ENCODE measurements around the gene NLK. TPM values are rescaled to one million over a fixed set of nuclear protein-coding genes. Genes with fewer than 3 reads are reported as not detected.

NLK gene
- total RNA-seq, 1 donor from 2014 or later: 17.5 TPM

DNA sequence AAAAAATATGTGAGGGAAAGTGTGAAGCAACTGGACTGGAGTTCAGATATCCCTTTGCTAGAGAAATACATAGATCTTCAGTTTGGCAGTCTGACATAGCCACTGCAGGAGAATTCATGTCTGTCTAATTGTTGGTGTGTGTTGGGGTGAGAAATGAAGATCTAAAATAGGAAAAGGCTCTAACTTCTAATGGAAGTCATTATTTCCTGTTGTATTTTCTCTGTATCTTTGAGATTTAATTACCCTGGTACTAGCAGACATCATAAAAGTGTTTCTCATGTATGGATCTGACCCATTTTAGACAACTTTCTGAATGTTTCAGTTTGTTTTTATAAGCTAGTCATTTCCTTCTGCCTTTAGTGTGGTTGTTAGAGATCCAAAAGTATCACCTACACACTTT is 128.3 kb downstream of the NLK start:
- no peak overlapping the region for H3K4me3 Mint-ChIP-seq (ENCODE audit: unreplicated experiment)
- peaks cover 33% of the 10 kb centered on the region for H3K36me3 Mint-ChIP-seq (ENCODE audit: unreplicated experiment)
- H3K27ac Mint-ChIP-seq (ENCODE audit: unreplicated experiment): peak overlapping the region; percentile 56
- TF ChIP-seq, protein P1, sequence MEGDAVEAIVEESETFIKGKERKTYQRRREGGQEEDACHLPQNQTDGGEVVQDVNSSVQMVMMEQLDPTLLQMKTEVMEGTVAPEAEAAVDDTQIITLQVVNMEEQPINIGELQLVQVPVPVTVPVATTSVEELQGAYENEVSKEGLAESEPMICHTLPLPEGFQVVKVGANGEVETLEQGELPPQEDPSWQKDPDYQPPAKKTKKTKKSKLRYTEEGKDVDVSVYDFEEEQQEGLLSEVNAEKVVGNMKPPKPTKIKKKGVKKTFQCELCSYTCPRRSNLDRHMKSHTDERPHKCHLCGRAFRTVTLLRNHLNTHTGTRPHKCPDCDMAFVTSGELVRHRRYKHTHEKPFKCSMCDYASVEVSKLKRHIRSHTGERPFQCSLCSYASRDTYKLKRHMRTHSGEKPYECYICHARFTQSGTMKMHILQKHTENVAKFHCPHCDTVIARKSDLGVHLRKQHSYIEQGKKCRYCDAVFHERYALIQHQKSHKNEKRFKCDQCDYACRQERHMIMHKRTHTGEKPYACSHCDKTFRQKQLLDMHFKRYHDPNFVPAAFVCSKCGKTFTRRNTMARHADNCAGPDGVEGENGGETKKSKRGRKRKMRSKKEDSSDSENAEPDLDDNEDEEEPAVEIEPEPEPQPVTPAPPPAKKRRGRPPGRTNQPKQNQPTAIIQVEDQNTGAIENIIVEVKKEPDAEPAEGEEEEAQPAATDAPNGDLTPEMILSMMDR (IDR thresholded peaks at IDR 0.05): no peak
- DNase-seq (ENCODE audit: extremely low spot score, unreplicated experiment): no peak
- H3K27me3 Mint-ChIP-seq (ENCODE audit: unreplicated experiment): no peaks in the 10 kb centered on the region
- H3K4me1 Mint-ChIP-seq (ENCODE audit: unreplicated experiment): peaks cover 49% of the 10 kb centered on the region
- no peaks in the 10 kb centered on the region for H3K9me3 Mint-ChIP-seq (ENCODE audit: unreplicated experiment)

DNA sequence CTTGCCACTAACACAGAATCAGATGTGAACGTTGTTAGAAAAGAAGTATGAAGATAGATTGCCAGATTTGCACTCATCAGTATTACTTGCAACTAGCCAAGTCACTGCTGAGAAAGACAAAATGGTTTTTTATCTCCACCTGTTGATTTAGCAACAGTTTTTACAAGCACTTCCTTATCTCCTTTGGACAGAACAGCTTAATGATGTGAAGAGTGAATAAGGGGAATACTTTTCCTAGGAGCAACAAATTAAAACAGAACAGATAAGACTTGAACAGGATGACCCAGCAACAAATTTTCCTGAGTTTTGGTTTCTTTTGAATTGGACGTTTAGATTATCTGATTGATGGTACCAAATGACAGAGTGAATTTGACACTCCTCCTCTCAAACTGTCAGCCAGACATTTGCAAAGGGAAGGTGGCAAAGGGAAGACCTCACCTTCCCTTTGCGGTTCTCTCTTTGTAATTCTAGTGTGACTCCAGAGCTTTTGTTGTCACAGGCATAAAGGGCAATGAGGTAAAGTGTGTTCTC is 130.6 kb downstream of the NLK start:
- peak overlapping the region; percentile 69 for H3K27ac Mint-ChIP-seq (ENCODE audit: unreplicated experiment)
- H3K9me3 Mint-ChIP-seq (ENCODE audit: unreplicated experiment): no peaks in the 10 kb centered on the region
- no peak for DNase-seq (ENCODE audit: extremely low spot score, unreplicated experiment)
- H3K36me3 Mint-ChIP-seq (ENCODE audit: unreplicated experiment): peaks cover 33% of the 10 kb centered on the region
- peaks cover 48% of the 10 kb centered on the region for H3K4me1 Mint-ChIP-seq (ENCODE audit: unreplicated experiment)
- TF ChIP-seq, protein P1 (IDR thresholded peaks at IDR 0.05): no peak
- H3K4me3 Mint-ChIP-seq (ENCODE audit: unreplicated experiment): no peak overlapping the region
- H3K27me3 Mint-ChIP-seq (ENCODE audit: unreplicated experiment): no peaks in the 10 kb centered on the region

DNA sequence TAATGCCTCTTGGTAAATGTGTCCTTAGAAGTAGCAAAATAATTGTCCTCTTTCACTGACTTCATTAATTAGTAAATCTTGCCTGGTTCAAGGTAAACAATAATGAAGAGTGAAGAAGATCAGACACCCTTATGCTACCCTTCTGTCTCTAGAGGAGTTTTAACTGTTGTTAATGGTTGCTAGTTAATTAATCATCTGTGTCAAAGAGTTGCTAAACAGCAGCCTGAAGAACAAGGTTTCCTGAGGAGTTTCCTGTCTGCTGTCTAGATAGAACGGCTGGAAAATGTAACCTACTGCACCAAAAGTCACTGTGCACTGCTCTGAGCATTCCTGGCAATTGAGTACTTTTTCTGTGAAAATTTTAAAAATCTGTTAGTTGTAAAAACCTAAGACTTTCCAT is 131.3 kb downstream of the NLK start:
- Mint-ChIP-seq H3K9me3 (ENCODE audit: unreplicated experiment) (no peaks in the 10 kb centered on the region), H3K4me1 (ENCODE audit: unreplicated experiment) (peaks cover 53% of the 10 kb centered on the region), H3K36me3 (ENCODE audit: unreplicated experiment) (peaks cover 32% of the 10 kb centered on the region), H3K4me3 (ENCODE audit: unreplicated experiment) (no peak overlapping the region), H3K27me3 (ENCODE audit: unreplicated experiment) (no peaks in the 10 kb centered on the region), H3K27ac (ENCODE audit: unreplicated experiment) (peak overlapping the region; percentile 54)
- DNase-seq (ENCODE audit: extremely low spot score, unreplicated experiment): no peak
- TF ChIP-seq, protein P1 (IDR thresholded peaks at IDR 0.05): no peak

DNA sequence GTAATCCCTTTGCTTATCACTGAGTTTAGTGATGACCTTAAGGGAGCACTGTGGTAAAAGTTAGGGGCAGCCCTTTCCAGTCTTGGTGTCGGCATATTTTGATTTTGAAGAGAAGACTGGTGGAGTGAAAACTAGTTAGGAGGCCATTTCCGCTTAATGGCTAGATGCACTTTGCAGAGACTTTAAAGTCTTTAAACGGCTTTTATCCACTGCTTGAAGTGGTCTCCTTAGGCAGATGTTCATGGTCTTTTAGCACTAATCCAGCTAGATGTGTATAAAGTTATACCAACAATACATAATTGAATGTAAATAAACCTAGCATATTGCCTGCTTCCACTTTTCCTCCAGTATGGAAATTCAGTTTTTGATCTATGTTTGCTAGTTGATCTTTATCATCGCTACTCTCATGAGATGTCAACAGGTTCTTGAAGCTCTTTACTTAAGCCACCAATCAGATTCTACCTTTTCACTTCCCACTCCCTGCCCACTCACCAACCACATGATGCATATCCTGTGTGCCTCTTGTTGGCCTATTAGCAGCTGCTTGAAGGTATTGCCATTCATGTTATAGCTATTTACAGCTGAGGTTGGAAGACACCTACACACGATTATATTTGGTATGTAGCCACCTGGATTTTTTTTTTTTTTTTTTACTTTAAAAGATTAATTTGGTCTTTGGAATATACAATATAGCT is 132.0 kb downstream of the NLK start:
- H3K4me3 Mint-ChIP-seq (ENCODE audit: unreplicated experiment): no peak overlapping the region
- H3K36me3 Mint-ChIP-seq (ENCODE audit: unreplicated experiment): peaks cover 33% of the 10 kb centered on the region
- H3K4me1 Mint-ChIP-seq (ENCODE audit: unreplicated experiment): peaks cover 54% of the 10 kb centered on the region
- no peaks in the 10 kb centered on the region for H3K9me3 Mint-ChIP-seq (ENCODE audit: unreplicated experiment)
- H3K27me3 Mint-ChIP-seq (ENCODE audit: unreplicated experiment): no peaks in the 10 kb centered on the region
- no peak for DNase-seq (ENCODE audit: extremely low spot score, unreplicated experiment)
- no peak overlapping the region for H3K27ac Mint-ChIP-seq (ENCODE audit: unreplicated experiment)
- TF ChIP-seq, protein P1 (IDR thresholded peaks at IDR 0.05): no peak

DNA sequence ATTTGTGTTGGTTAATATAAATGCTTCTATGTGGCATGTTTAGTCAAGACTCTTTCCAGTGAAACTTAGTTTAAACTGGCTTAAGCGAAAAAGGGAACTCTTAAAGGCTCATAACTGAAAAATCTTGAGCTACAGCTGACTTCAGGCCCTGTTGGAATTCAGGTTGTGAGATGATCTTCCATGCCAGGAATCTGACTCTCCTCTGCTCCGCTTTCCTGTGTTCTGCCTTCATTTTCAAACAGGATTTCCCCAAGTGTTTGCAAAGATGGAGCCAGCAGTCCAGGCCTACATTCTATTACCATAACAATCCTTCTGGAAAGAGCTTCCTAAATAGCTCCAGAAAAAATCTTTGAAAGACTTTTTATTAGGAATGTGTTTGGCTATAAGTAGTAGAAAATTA is 134.9 kb downstream of the NLK start:
- no peaks in the 10 kb centered on the region for H3K9me3 Mint-ChIP-seq (ENCODE audit: unreplicated experiment)
- TF ChIP-seq, protein P1 (IDR thresholded peaks at IDR 0.05): no peak
- peaks cover 32% of the 10 kb centered on the region for H3K36me3 Mint-ChIP-seq (ENCODE audit: unreplicated experiment)
- peaks cover 43% of the 10 kb centered on the region for H3K4me1 Mint-ChIP-seq (ENCODE audit: unreplicated experiment)
- no peaks in the 10 kb centered on the region for H3K27me3 Mint-ChIP-seq (ENCODE audit: unreplicated experiment)
- no peak overlapping the region for H3K27ac Mint-ChIP-seq (ENCODE audit: unreplicated experiment)
- no peak overlapping the region for H3K4me3 Mint-ChIP-seq (ENCODE audit: unreplicated experiment)
- DNase-seq (ENCODE audit: extremely low spot score, unreplicated experiment): no peak
